ENCODE results near the gene HIRIP3.

DNA sequence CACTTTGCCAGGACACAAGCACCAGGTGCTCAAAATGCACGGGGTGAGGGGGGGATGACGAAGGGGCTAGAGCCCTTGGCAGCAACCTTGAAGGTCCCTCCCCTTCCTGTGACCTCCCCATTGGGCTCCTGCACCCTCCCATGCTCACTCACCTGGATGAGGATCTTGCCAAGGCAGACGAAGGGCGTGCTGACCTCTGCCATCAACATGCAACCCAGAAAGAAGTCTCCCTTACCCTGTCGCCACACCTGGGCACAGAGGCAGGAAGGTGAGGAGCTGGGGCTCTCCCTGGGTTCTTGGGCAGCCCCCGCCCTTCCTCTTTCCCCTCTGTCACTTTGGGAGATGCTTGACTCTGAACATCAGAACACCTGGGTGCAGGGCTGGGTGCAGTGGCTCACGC lies 30.2 kb upstream of the HIRIP3 start:
- TF ChIP-seq, protein P1, sequence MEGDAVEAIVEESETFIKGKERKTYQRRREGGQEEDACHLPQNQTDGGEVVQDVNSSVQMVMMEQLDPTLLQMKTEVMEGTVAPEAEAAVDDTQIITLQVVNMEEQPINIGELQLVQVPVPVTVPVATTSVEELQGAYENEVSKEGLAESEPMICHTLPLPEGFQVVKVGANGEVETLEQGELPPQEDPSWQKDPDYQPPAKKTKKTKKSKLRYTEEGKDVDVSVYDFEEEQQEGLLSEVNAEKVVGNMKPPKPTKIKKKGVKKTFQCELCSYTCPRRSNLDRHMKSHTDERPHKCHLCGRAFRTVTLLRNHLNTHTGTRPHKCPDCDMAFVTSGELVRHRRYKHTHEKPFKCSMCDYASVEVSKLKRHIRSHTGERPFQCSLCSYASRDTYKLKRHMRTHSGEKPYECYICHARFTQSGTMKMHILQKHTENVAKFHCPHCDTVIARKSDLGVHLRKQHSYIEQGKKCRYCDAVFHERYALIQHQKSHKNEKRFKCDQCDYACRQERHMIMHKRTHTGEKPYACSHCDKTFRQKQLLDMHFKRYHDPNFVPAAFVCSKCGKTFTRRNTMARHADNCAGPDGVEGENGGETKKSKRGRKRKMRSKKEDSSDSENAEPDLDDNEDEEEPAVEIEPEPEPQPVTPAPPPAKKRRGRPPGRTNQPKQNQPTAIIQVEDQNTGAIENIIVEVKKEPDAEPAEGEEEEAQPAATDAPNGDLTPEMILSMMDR (IDR thresholded peaks at IDR 0.05), result no peak
- no peak for TF ChIP-seq POLR2AphosphoS5 (IDR thresholded peaks at IDR 0.05; ENCODE audit: insufficient read depth in 1 of 2, low read depth in 1 of 2)
